A673 (cell line): ENCODE measurements around the gene COQ3. TPM values are rescaled to one million over a fixed set of nuclear protein-coding genes. Genes with fewer than 3 reads are reported as not detected.

Experiments used
- BruUV-seq: library from RNA; stranded (reverse); fragments of 400-500 nt; replicated peaks from 2 replicates; lab custom pipeline; 2021; lab: Mats Ljungman, UMichigan
- CTCF ChIA-PET: fragments of 300-600 bp; sonication (Branson Sonifier 250); formaldehyde crosslinking; loops from one replicate; lab custom pipeline; 2022; ENCODE audit warnings: antibody characterized with exemption; lab: Charles Lee
- POLR2A ChIA-PET: fragments of 300-600 bp; sonication (Branson Sonifier 250); formaldehyde crosslinking; loops from one replicate; lab custom pipeline; 2022; ENCODE audit warnings: antibody characterized with exemption; ENCODE audit not compliant: low non-redundant PET; lab: Charles Lee
- DNase-seq: peaks from one replicate; pipeline ENCODE4 v3.0.0-alpha.2; 2015; ENCODE audit warnings: low spot score
- H3K27ac ChIP-seq: fragments of 200-600 bp; sonication (generic); 2 replicates; pipeline ENCODE4 v1.5.1; 2016; ENCODE audit warnings: mixed run types, low read depth, mild to moderate bottlenecking, mixed read lengths, antibody characterized with exemption, low read length; ENCODE audit not compliant: poor library complexity, severe bottlenecking
- H3K27me3 ChIP-seq: fragments of 200-600 bp; sonication (generic); replicated peaks from 2 replicates; pipeline ENCODE4 v1.6.1; 2017; ENCODE audit warnings: mixed run types, low read depth, mild to moderate bottlenecking, mixed read lengths, antibody characterized with exemption, low read length; ENCODE audit not compliant: insufficient read depth, poor library complexity
- H3K36me3 ChIP-seq: fragments of 200-600 bp; sonication (generic); 2 replicates; pipeline ENCODE4 v1.6.1; 2016; ENCODE audit warnings: mixed run types, mild to moderate bottlenecking, mixed read lengths, antibody characterized with exemption, low read length; ENCODE audit not compliant: insufficient read depth, poor library complexity, severe bottlenecking
- H3K4me1 ChIP-seq: fragments of 200-600 bp; sonication (generic); 2 replicates; pipeline ENCODE4 v1.6.1; 2017; ENCODE audit warnings: mixed run types, mild to moderate bottlenecking, mixed read lengths, antibody characterized with exemption, low read length; ENCODE audit not compliant: insufficient read depth, poor library complexity, severe bottlenecking
- H3K4me3 ChIP-seq: fragments of 200-600 bp; sonication (generic); 2 replicates; pipeline ENCODE4 v1.5.1; 2016; ENCODE audit warnings: low read depth, mixed run types, mild to moderate bottlenecking, mixed read lengths, low read length; ENCODE audit not compliant: poor library complexity, severe bottlenecking
- H3K9me3 ChIP-seq: fragments of 200-600 bp; sonication (generic); 2 replicates; pipeline ENCODE4 v1.6.1; 2016; ENCODE audit warnings: mixed run types, low read depth, mild to moderate bottlenecking, mixed read lengths, antibody characterized with exemption, low read length; ENCODE audit not compliant: poor library complexity, severe bottlenecking
- CTCF ChIP-seq: fragments of 300-800, 200-600 bp; sonication (generic); conservative IDR thresholded peaks from 2 replicates; pipeline ENCODE4 v1.5.1; 2017; ENCODE audit warnings: low read depth, mild to moderate bottlenecking, antibody characterized with exemption, low read length, moderate library complexity, mixed read lengths
- EZH2 ChIP-seq: fragments of 200-600 bp; sonication (generic); IDR thresholded peaks from 2 replicates; pipeline ENCODE4 v1.6.1; 2017; ENCODE audit warnings: borderline replicate concordance, low read depth, mild to moderate bottlenecking, mixed read lengths, antibody characterized with exemption, low read length; ENCODE audit not compliant: poor library complexity, severe bottlenecking
- intact Hi-C: fragments of 100-400 bp; cut with micrococcal nuclease; formaldehyde crosslinking; loops from one replicate; pipeline ENCODE4 v1.10.0; 2022; ENCODE audit not compliant: unreplicated experiment
- total RNA-seq: library from RNA; stranded (reverse); gene quantifications from 2 replicates; pipeline ENCODE4 v1.2.3, GENCODE V29; 2021

COQ3 gene
- total RNA-seq, 1 experiment from 2014 or later = 15.9 TPM

GRCh38 chr6:99424022-99424421 is 30.0 kb upstream of the COQ3 start:
- CTCF ChIA-PET = no interaction called here
- Histone ChIP-seq H3K4me3 (peak overlapping the region; percentile 82), H3K27ac (peak overlapping the region; percentile 98), H3K36me3 (no peaks in the 10 kb centered on the region), H3K9me3 (no peaks in the 10 kb centered on the region), H3K4me1 (peaks cover 50% of the 10 kb centered on the region), H3K27me3 (no peaks in the 10 kb centered on the region)
- DNase-seq = no peak
- intact Hi-C loops = loop anchor here (10.0 kb wide), 1 partner anchor 89 kb away; no protein-coding TSS in a partner anchor
- POLR2A ChIA-PET = no interaction called here
- BruUV-seq = TSS peak; percentile 48
- TF ChIP-seq CTCF (no peak), EZH2 (no peak)

- no peaks in the 10 kb centered on the region for H3K27me3 ChIP-seq
- DNase-seq = peak; percentile 53
- TF ChIP-seq EZH2 (no peak), CTCF (no peak)
- H3K27ac ChIP-seq = peak overlapping the region; percentile 98
- H3K4me3 ChIP-seq = peak overlapping the region; percentile 82
- peaks cover 50% of the 10 kb centered on the region for H3K4me1 ChIP-seq
- H3K9me3 ChIP-seq = no peaks in the 10 kb centered on the region
- ChIA-PET CTCF (no interaction called here), POLR2A (no interaction called here)
- intact Hi-C loops = loop anchor here (10.0 kb wide), 1 partner anchor 88 kb away; no protein-coding TSS in a partner anchor
- no TSS peak for BruUV-seq
- H3K36me3 ChIP-seq = no peaks in the 10 kb centered on the region
Observed at GRCh38 chr6:99422912-99423311, 28.9 kb upstream of the COQ3 start.

DNA sequence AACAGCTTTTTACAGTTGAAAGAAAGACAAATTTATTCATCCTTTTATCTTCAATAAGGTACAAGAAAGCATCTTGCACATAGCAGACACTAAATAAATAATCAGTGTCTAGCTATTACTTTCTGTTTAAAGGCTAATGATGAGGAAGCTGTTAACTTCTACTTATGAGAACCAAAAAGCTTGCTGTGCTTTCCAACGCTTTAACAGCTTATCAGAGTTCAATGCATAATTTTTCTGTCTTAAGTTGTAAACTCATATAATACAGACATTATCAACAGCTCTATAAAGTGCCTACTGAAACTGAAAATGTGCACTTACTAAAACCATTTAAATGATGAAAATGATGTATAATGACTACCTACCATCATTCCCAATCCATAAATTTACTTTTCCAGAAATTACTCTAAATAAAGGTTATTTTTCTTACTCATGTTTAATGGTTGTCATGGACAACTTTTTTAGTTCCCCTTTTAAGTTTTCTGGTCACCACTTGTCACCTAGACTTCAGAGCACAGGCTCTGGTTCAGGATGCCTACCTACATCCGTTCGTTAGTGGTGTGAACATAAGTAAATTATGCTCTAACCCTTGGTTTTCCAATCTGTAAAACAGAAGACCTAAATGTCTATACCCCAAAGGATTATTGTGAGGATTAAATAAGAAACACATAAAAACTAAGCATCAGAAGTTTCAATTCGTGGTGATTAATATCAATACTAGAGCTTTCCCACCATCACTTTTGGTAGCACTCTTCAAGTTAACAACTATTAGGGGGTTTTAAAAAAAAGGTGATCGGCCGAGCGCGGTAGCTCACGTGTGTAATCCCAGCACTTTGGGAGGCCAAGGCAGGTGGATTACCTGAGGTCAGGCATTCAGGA is 23.1 kb upstream of the COQ3 start:
- ChIA-PET CTCF (no interaction called here), POLR2A (no interaction called here)
- no TSS peak for BruUV-seq
- DNase-seq = no peak
- Histone ChIP-seq H3K4me3 (no peak overlapping the region), H3K27ac (no peak overlapping the region), H3K4me1 (peaks cover 31% of the 10 kb centered on the region), H3K9me3 (no peaks in the 10 kb centered on the region), H3K36me3 (peaks cover 26% of the 10 kb centered on the region), H3K27me3 (no peaks in the 10 kb centered on the region)
- TF ChIP-seq CTCF = no peak
- TF ChIP-seq EZH2 = no peak
- intact Hi-C loops = no loop called here
